Rectal smooth muscle tissue (tissue), 1 donor: Measurements from ENCODE around the gene GFPT1.

Source experiments
- H3K27ac ChIP-seq: one replicate; pipeline ENCODE4 v1.7.0; 2013; ENCODE audit warnings: low read depth, low read length, inconsistent platforms
- H3K27me3 ChIP-seq: one replicate; pipeline ENCODE4 v1.7.0; 2013; ENCODE audit warnings: low read length; ENCODE audit not compliant: control insufficient read depth, insufficient read depth
- H3K36me3 ChIP-seq: one replicate; pipeline ENCODE4 v1.7.0; 2013; ENCODE audit warnings: low read length; ENCODE audit not compliant: control insufficient read depth, insufficient read depth
- H3K4me1 ChIP-seq: one replicate; pipeline ENCODE4 v1.7.0; 2013; ENCODE audit warnings: low read length; ENCODE audit not compliant: control insufficient read depth, insufficient read depth
- H3K4me3 ChIP-seq: one replicate; pipeline ENCODE4 v1.7.0; 2013; ENCODE audit warnings: low read length
- H3K9ac ChIP-seq: one replicate; pipeline ENCODE4 v1.7.0; 2013; ENCODE audit warnings: low read length

Gene GFPT1

DNA sequence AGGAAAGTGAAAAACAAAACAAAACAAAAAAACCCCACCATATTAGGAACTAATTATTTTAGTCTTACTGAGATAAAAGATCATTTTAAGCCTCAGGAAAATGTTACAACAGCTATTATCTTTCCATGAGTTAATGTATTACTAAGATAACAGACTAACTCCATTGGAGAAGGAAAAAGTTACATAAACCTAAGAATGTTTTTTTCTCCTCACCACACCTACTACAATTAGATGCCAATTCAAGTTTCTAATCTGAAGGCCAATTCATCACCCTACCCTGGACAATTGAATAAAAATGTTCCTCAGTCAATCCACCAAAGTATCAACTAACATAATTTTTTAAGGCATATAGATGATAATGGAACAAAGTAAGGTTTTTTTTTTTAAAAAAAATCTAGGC, 10.2 kb upstream of the GFPT1 start:
- Histone ChIP-seq H3K9ac (no peak overlapping the region), H3K4me1 (no peaks in the 10 kb centered on the region), H3K27ac (no peak overlapping the region), H3K36me3 (peaks cover 2% of the 10 kb centered on the region), H3K4me3 (no peak overlapping the region), H3K27me3 (no peaks in the 10 kb centered on the region)

DNA sequence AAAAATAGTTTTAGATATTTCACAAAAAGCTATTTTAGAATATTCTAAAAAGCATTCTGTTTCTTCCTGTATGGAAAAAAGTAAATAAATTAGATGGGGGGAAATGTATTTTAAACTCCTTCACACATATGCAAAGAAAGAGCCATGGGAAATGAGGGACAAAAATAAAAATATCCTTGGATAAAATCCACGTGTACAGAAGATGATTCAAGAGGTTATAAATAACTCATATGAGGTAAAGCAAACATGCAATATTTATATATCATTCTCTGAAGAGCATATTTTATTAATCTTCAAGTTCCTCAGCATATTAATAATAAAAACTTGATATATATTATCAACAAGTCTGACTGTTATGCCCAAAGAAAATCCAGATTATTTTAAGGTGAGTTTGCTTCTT, 8.8 kb upstream of the GFPT1 start:
- Histone ChIP-seq H3K27me3 (no peaks in the 10 kb centered on the region), H3K4me1 (no peaks in the 10 kb centered on the region), H3K36me3 (peaks cover 2% of the 10 kb centered on the region), H3K9ac (no peak overlapping the region), H3K4me3 (no peak overlapping the region), H3K27ac (no peak overlapping the region)

DNA sequence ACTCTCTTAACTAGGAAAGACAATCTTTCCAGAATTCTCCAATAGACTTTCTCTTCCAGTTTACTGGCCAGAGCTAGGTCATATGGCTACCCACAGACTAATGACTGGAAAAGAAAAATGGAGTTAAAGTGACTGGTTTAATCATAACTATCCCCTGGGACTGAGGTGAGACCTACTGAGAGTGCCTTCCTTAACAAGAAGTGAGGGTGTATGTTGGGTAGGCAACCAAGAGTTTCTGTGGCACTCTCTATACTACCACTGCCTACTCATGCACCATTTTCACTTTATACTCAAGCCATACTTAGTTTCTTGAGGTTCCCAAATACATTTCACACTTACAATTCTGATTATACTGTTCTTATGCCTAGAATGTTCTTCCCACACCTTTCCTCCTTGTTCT, 6.9 kb upstream of the GFPT1 start:
- Histone ChIP-seq H3K4me3 (no peak overlapping the region), H3K9ac (no peak overlapping the region), H3K27me3 (no peaks in the 10 kb centered on the region), H3K27ac (no peak overlapping the region), H3K36me3 (peaks cover 2% of the 10 kb centered on the region), H3K4me1 (no peaks in the 10 kb centered on the region)

DNA sequence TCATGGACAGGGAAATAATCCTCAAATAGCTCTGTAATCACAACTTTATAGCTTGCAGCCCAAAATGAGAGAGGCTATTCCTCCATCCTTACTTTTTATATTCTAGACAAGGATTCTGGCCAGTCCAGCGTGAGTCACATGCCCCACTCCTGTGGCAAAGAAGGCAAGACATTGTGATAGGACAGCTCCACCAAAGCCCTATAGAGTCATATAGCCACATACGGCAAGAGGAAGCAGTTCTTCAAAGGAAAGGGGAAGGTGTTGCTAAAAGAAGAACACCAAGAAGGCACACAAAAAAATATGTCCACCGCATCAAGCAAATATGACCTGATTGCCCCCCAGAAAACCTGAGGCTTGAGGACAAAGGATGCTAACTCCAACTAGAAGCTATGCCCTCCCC, 3.4 kb upstream of the GFPT1 start:
- Histone ChIP-seq H3K9ac (no peak overlapping the region), H3K27ac (no peak overlapping the region), H3K27me3 (no peaks in the 10 kb centered on the region), H3K4me1 (peaks cover 2% of the 10 kb centered on the region), H3K36me3 (no peaks in the 10 kb centered on the region), H3K4me3 (no peak overlapping the region)

DNA sequence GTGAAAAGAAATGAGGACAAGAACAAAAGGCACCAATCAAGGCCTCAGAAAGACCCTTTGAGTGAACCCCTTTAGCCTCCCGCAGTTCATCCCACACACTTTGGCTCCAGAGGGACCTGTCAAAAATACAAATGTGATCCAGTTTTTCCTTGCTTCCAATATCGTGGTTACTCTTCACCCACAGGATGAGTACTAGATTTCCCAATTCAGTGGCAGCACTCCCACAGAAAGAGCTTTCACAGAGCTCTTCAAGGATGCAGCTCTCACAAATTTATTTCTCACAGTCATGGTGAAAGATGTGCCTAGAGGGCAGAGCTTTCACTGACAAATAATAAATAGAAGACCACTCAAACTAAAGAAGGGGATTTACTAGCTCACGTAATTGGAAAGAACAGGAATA, 3.0 kb upstream of the GFPT1 start:
- H3K4me1 ChIP-seq, result peaks cover 2% of the 10 kb centered on the region
- no peak overlapping the region for H3K4me3 ChIP-seq
- H3K9ac ChIP-seq, result no peak overlapping the region
- H3K27me3 ChIP-seq, result no peaks in the 10 kb centered on the region
- no peak overlapping the region for H3K27ac ChIP-seq
- H3K36me3 ChIP-seq, result no peaks in the 10 kb centered on the region

DNA sequence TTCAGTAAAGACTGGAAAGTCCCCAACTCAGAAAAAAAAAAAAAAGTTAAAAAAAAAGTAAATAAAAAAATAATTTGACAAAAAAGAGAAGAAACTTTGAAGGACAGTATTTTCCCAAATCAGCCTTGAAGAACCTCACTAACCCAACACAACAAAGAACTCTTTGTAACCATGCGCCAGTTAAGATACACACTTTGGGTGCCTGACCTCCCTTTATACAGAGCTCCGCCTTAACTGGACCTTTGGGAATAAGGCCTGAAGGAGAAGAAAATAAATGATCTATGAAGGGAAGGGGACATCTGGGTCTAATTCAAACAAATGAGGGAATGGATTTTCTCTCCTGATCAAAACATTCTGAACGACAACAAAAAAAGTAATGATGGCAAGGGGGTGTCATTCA, 2.2 kb upstream of the GFPT1 start:
- H3K9ac ChIP-seq, result no peak overlapping the region
- no peak overlapping the region for H3K4me3 ChIP-seq
- no peaks in the 10 kb centered on the region for H3K27me3 ChIP-seq
- no peaks in the 10 kb centered on the region for H3K36me3 ChIP-seq
- H3K27ac ChIP-seq, result no peak overlapping the region
- H3K4me1 ChIP-seq, result peaks cover 2% of the 10 kb centered on the region

DNA sequence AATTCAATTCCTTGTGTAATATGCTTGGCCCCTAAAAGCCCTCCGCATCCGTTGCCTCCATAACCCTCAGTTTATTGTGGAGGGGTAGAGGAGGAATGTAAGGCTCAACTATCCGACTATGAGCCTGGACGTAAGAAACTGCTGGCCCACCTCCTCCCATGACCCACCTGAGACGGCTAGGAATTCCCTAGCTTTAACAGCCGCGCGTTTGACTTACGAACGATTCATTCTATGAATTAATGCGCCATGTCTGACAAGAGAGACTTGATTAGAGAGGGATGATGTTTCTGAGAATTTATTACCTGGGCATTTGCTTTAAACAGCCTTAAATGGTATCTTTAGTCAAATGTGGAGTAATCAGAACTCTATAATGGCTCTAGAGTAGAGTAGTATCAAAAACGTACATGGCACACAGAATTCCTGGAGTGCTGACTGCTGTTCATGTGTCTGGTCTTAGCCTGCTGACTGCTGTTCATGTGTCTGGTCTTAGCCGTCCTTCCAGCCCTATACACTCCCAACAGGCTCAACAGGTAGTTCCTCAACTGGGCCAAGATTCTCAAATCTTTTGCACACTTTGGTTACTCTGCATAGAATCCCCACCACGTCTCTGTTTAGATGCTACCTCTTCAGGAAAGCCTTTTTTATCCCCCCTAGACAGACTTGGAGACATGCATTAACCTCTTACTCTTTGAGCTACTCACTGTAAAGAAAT, 899 bp upstream of the GFPT1 start:
- H3K9ac ChIP-seq, result no peak overlapping the region
- H3K27ac ChIP-seq, result no peak overlapping the region
- no peaks in the 10 kb centered on the region for H3K27me3 ChIP-seq
- peak overlapping the region; percentile 60 for H3K4me3 ChIP-seq
- H3K4me1 ChIP-seq, result peaks cover 2% of the 10 kb centered on the region
- no peaks in the 10 kb centered on the region for H3K36me3 ChIP-seq

DNA sequence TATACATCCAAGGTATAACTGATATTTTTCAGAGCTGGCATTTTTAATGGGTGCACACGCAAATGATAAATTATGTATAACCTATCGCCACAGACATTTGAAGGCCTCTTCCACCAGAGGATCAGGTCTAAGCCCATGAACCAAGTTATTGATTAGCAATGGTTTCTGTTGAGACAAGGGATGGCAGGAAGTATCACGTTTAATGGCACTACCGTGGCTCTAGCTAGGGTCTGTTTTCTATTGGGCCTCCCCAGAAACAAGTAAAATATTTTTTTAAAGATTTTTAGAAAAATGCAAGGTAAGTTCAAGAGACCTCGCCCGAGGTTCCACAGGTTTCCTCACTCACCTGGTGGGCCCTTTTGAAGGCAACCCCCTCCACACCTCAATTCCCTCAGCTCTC, 667 bp downstream of the GFPT1 start:
- no peaks in the 10 kb centered on the region for H3K27me3 ChIP-seq
- no peaks in the 10 kb centered on the region for H3K36me3 ChIP-seq
- peaks cover 2% of the 10 kb centered on the region for H3K4me1 ChIP-seq
- H3K4me3 ChIP-seq, result peak overlapping the region; percentile 84
- H3K27ac ChIP-seq, result no peak overlapping the region
- peak overlapping the region; percentile 27 for H3K9ac ChIP-seq

DNA sequence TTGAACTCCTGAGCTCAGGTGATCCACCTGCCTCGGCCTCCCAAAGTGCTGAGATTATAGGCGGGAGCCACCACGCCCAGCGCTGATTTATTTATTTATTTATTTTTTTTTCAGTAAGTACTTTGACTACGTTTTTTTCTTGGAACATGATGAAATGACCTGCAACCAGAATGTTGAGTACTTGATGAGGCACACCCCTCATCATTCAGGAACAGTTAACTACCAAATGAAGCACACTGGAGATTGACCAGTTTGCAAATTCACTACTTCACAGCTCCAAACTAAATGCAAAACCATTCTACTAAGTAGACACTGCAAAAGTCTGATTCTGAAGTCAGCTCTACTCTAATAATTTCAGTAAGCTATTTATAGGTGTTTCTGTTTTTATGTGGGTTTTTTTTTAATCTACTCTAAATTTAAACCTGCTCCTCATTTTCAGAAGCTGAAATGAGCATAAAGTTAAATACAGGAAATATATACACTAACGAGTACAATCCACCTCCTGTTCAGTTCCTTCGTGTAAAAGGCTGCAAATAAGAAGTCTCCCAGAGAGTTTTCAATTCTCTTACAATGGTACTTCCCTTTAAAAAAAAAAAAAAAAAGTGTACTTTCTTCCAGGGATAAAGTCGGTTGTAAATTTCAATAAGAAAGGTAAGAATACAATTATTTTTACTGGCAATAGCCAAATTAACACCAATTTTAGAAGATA, 1.4 kb downstream of the GFPT1 start:
- no peaks in the 10 kb centered on the region for H3K27me3 ChIP-seq
- no peak overlapping the region for H3K9ac ChIP-seq
- H3K27ac ChIP-seq, result no peak overlapping the region
- peaks cover 2% of the 10 kb centered on the region for H3K4me1 ChIP-seq
- peak overlapping the region; percentile 84 for H3K4me3 ChIP-seq
- no peaks in the 10 kb centered on the region for H3K36me3 ChIP-seq

DNA sequence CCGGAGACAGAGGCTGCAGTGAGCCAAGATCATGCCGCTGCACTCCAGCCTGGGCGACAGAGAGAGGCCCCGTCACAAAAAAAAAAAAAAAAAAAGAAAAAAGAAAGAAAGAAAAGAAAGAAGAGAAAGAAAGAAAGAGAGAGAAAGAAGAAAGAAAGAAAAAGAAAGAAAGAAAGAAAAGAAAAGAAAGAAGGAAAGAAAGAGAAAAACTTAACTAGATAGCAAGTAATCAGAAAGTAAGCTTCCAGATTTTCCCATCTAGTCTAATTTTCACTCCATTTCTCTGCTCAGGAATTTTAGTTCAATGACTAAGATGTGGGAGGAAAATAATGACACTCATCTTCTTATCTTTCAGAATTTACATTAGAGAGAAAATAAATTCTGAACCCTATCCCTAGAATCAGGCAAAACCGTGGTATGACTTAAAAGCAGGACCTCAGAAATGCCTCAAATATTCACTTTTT, 2.4 kb downstream of the GFPT1 start:
- Histone ChIP-seq H3K27ac (no peak overlapping the region), H3K4me3 (no peak overlapping the region), H3K36me3 (no peaks in the 10 kb centered on the region), H3K4me1 (peaks cover 2% of the 10 kb centered on the region), H3K9ac (no peak overlapping the region), H3K27me3 (no peaks in the 10 kb centered on the region)

DNA sequence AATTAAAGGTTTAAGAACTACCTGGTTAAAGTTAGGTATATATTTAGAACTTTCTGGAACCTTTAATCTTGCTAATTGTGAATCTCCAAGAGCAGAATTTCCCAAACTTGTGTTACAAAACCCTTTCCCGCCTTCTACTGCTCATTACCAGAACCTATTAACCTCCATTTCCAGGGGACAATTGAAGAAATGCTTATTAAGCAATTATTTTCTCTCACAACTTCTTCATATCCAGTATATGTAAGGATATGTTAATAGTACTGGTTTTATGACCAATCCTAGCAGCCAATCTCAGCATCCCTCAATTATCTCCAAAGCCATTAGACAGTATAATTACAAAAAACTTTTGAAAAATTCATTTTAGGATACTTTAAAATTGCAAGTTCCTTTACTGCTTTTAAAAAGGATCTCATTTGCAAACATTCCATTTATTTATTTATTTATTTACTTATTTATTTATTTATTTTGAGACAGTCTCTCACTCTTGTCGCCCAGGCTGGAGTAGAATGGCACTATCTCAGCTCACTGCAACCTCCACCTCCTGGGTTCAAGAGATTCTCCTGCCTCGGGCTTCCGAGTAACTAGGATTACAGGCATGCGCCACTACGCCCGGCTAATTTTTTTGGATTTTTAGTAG, 3.7 kb downstream of the GFPT1 start:
- Histone ChIP-seq H3K4me1 (peaks cover 2% of the 10 kb centered on the region), H3K27me3 (no peaks in the 10 kb centered on the region), H3K27ac (no peak overlapping the region), H3K4me3 (no peak overlapping the region), H3K36me3 (peaks cover 2% of the 10 kb centered on the region), H3K9ac (no peak overlapping the region)

DNA sequence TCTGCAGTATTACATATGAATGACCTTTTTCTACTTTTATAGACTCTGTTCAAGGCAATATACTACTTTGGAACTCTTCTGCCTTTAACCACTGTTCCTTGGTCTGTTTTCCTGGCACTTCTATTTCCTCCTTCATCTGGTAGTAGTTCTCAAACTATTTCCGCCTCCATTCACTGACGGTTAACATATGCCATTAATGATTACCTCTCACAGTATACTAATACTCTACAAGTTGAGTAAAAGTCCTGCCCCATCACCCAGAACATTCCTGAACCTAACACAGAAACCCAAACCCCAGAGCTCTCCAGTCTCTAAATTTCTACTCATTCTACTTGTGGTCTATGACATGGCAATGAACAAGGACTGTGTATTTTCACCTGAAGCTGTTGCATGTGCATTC, 4.5 kb downstream of the GFPT1 start:
- Histone ChIP-seq H3K27ac (no peak overlapping the region), H3K36me3 (peaks cover 2% of the 10 kb centered on the region), H3K4me3 (no peak overlapping the region), H3K9ac (no peak overlapping the region), H3K4me1 (peaks cover 2% of the 10 kb centered on the region), H3K27me3 (no peaks in the 10 kb centered on the region)
